ENCODE data around the gene OR4D11.

OR4D11 gene

DNA sequence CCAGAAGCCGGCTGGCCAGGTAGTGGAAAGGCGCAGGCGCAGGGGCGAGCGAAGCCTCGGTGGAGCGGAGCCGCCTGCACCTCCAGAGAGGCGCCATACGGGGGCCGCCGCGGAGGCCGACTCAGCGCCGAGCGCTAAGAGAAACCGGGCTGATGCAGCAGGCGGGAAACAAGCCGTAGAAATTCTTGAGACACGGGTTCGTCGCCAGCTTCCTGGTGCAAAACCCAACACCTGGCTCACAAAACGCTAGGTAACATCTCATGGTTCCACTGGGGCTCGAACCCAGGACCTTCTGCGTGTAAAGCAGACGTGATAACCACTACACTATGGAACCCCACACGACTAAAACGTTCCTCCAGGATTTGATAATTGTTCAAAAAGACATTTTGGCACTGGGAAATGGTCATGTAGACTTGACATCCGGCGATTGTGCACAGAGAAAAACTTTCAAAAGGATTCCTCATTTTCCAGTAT lies 47.0 kb downstream of the OR4D11 start:
- peak; percentile 98 for DNase-seq

DNA sequence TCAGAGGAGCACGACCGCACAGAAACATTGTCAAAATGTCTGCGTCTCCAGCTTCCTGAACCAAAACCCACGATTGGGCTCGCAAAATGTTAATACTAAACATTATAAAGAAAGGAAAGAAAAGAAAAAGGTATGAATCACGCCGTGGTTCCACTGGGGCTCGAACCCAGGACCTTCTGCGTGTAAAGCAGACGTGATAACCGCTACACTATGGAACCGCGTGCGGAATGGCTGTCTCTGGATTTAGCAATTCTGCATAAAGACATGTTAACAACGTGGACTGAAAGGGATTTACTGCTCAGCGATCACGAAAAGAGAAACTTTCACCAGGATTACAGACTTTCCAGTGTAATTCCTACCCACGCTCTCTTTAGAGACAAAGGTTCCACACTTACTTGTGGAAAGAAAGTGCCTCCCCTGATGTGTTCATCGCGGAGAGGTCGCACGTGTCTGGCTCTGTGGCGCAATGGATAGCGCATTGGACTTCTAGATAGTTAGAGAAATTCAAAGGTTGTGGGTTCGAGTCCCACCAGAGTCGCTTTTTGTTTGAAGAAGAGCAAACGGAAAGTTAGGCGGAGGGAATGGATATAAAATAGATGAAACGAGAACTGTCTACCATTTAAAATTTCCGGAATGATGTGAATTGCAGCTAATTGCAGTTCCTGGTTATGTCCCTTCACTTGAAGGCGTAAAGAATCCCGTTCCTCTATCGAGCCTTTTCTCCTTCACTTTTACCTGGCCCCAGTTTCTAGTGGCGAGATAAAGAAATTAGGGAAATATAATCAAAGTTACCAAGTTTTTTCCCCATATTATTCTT lies 47.7 kb downstream of the OR4D11 start:
- DNase-seq = peak; percentile 100

DNA sequence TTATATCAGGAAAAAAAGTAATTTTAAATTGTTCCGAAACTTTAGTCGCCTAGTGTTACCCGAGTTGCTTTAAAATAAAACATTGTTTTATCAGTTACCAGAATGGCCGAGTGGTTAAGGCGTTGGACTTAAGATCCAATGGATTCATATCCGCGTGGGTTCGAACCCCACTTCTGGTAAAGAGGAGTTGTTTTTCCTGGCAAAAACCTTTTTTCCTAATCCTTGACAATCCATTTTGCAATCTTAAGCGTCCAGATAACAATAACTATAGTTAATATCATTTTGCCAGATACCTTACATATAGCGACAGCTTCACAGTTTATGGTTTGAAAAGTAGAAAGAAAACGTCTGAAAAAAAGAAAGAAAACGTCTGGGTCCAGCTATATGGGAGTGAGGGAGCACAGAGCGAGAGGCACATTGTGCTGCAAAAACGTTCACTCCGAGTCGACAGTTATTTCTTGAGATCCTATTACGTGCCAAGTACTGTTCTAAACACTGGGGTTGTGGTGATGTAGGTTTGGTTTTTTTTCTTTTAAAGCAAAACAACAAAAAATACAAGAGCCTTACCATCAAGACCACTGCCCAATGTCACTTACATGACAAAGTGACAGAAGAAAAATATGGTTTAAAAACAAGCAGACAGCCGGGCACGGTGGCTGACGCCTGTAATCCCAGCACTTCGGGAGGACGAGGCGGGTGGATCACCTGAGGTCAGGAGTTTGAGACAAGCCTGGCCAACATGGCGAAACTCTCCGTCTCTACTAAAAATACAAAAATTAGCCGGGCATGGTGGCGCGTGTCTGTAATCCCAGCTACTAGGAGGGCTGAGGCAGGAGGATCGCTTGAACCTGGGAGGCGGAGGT lies 48.5 kb downstream of the OR4D11 start:
- DNase-seq = peak; percentile 75

DNA sequence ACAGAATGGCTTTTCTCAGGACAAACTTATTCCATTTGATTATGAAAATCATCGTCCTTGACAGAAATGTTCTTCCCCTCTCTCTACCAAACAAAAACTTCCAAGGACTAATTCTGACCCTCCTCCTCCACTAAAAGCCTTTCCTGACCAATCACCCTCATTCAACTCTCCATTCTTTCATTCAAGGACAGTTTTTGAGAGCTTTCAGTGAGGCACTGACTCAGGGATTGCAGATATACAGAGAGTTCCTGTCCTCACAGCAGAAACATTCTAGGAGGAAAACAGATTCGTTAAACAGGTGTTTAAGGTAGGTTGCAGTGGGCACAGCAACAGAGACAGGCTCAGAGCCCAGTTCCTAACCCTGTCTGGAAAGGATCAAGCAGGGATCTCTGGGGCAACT lies 49.5 kb downstream of the OR4D11 start:
- no peak for DNase-seq

DNA sequence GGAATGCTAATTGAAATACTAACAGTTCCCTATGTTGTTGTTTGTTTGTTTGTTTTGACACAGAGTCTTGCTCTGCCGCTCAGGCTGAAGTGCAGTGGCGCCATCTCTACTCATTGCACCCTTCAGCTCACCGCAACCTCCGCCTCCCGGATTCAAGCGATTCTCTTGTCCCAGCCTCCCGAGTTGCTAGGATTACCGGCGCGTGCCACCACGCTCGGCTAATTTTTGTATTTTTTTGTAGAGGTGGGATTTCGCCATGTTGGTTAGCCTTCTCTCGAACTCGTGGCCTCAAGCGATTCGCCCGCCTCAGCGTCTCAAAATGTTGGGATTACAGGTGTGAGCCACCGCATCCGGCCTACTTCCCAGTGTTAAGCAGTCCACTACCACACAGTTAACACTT lies 49.9 kb downstream of the OR4D11 start:
- DNase-seq = no peak
